ENCODE data around the gene NPPB.

- TF ChIP-seq, protein P1, sequence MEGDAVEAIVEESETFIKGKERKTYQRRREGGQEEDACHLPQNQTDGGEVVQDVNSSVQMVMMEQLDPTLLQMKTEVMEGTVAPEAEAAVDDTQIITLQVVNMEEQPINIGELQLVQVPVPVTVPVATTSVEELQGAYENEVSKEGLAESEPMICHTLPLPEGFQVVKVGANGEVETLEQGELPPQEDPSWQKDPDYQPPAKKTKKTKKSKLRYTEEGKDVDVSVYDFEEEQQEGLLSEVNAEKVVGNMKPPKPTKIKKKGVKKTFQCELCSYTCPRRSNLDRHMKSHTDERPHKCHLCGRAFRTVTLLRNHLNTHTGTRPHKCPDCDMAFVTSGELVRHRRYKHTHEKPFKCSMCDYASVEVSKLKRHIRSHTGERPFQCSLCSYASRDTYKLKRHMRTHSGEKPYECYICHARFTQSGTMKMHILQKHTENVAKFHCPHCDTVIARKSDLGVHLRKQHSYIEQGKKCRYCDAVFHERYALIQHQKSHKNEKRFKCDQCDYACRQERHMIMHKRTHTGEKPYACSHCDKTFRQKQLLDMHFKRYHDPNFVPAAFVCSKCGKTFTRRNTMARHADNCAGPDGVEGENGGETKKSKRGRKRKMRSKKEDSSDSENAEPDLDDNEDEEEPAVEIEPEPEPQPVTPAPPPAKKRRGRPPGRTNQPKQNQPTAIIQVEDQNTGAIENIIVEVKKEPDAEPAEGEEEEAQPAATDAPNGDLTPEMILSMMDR (IDR thresholded peaks at IDR 0.05; ENCODE audit: insufficient read depth, low read length, poor library complexity, severe bottlenecking), result no peak
- no peak for TF ChIP-seq EZH2phosphoT487 (conservative IDR thresholded peaks at IDR 0.05; ENCODE audit: low read length)
Observed at GRCh38 chr1:11858968-11859871, 475 bp upstream of the NPPB start.
